Measurements from ENCODE around the gene ZYG11B.

DNA sequence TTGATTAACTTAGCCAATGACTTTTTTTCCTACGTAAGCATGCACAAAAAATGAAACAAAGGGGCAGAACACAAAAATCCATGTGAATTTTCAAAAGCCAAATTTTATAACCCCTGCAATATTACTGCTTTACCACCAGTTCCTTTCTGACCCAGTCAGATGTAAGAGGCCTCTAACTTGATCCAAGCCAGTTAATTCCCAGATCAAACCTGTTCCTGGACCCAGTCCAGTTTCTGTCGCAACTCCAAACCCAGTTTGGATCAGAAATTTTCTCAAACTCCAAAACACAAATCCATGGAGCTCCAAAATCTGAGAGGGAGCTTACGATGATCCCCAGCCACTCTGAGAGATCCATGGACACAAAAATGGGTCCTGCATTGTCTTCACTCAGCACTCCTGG lies 108.5 kb downstream of the ZYG11B start:
- TF ChIP-seq, protein P1, sequence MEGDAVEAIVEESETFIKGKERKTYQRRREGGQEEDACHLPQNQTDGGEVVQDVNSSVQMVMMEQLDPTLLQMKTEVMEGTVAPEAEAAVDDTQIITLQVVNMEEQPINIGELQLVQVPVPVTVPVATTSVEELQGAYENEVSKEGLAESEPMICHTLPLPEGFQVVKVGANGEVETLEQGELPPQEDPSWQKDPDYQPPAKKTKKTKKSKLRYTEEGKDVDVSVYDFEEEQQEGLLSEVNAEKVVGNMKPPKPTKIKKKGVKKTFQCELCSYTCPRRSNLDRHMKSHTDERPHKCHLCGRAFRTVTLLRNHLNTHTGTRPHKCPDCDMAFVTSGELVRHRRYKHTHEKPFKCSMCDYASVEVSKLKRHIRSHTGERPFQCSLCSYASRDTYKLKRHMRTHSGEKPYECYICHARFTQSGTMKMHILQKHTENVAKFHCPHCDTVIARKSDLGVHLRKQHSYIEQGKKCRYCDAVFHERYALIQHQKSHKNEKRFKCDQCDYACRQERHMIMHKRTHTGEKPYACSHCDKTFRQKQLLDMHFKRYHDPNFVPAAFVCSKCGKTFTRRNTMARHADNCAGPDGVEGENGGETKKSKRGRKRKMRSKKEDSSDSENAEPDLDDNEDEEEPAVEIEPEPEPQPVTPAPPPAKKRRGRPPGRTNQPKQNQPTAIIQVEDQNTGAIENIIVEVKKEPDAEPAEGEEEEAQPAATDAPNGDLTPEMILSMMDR (IDR thresholded peaks at IDR 0.05): no peak
- TF ChIP-seq POLR2A (IDR thresholded peaks at IDR 0.05): no peak

Data from suprapubic skin (tissue), 3 donors.